ENCODE measurements around the gene RAMACL. TPM values are rescaled to one million over a fixed set of nuclear protein-coding genes. Genes with fewer than 3 reads are reported as not detected.
A peak's percentile ranks its signal among the peaks of the same experiment; 100 is the strongest.

Gene RAMACL
- total RNA-seq, 6 donors from 2014 or later = 3.7 to 13.0 (median 7.9) TPM

DNA sequence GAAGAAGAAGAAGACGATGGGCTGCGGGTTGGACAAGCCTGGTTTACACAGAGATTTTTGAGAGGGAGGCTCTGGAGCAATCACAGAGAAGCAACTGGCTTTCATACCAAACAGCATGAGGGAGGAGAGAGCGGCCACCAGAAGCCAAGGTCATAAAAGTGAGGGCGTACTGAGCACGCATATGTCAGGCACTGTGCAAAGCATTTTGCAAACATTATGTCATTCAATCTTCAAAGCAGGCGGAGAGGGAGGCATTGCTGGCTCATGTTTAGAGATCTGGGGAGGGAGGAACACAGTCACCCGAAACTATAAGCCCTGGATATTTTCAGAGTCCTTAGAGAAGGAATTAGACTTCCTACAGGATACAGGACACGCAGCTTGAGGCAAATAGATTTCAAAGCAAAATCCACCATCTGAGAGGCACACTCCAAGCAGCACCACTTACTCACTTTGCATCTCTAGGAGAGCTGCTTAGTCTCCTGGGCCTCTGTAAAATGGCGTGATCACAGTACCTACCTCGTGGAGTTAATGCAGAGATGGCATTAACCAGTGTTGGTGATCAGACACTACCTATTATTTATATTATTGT is 24.6 kb downstream of the RAMACL start:
- peak overlapping the region in 2 of 4 donors; percentile 8 to 26 for H3K27ac ChIP-seq

GRCh38 chr6:166560222-166560621 is 26.3 kb downstream of the RAMACL start:
- WGBS, 2 donors = 83 to 89% methylated on average over 3 of the region's 3 CpGs
- no peak for DNase-seq

More for the DNA sequence above, 24.6 kb downstream of the RAMACL start:
- Histone ChIP-seq H3K9me3 (peaks cover 0 to 3% (median 0%) of the 10 kb centered on the region in 4 donors), H3K4me3 (no peak overlapping the region), H3K27me3 (no peaks in the 10 kb centered on the region), H3K4me1 (peaks cover 12 to 35% (median 24%) of the 10 kb centered on the region in 4 donors), H3K36me3 (peaks cover 0 to 16% (median 9%) of the 10 kb centered on the region in 4 donors)
- no peak for TF ChIP-seq POLR2A (IDR thresholded peaks at IDR 0.05)
- TF ChIP-seq EP300 (IDR thresholded peaks at IDR 0.05) = no peak
- no peak for TF ChIP-seq CTCF (IDR thresholded peaks at IDR 0.05)
- no peak for TF ChIP-seq POLR2AphosphoS5 (IDR thresholded peaks at IDR 0.05)
- no peak for DNase-seq
- peak in 1 of 2 donors; percentile 63 for ATAC-seq (ENCODE audit: low FRiP score in 2 of 2)
- 82 to 93% methylated on average over 9 to 10 of the region's 10 CpGs for WGBS, 2 donors

GRCh38 chr6:166559662-166560061 is 26.8 kb downstream of the RAMACL start:
- no peaks in the 10 kb centered on the region for H3K27me3 ChIP-seq
- peaks cover 0 to 3% (median 0%) of the 10 kb centered on the region in 4 donors for H3K9me3 ChIP-seq
- ATAC-seq (ENCODE audit: low FRiP score in 2 of 2) (no peak), DNase-seq (no peak)
- peaks cover 0 to 10% (median 4%) of the 10 kb centered on the region in 4 donors for H3K36me3 ChIP-seq
- no peak overlapping the region for H3K27ac ChIP-seq
- H3K4me3 ChIP-seq = no peak overlapping the region
- WGBS, 2 donors = 82 to 100% methylated on average over 1 of the region's 1 CpG
- H3K4me1 ChIP-seq = peaks cover 21 to 55% (median 39%) of the 10 kb centered on the region in 4 donors
- no peak for TF ChIP-seq EP300 (IDR thresholded peaks at IDR 0.05)
- TF ChIP-seq CTCF (IDR thresholded peaks at IDR 0.05) = no peak
- TF ChIP-seq POLR2AphosphoS5 (IDR thresholded peaks at IDR 0.05) = no peak

More at GRCh38 chr6:166560222-166560621, 26.3 kb downstream of the RAMACL start:
- no peak overlapping the region for H3K4me3 ChIP-seq
- ATAC-seq (ENCODE audit: low FRiP score in 2 of 2) = no peak
- no peak for TF ChIP-seq CTCF (IDR thresholded peaks at IDR 0.05)
- no peak for TF ChIP-seq POLR2AphosphoS5 (IDR thresholded peaks at IDR 0.05)
- no peak for TF ChIP-seq EP300 (IDR thresholded peaks at IDR 0.05)
- TF ChIP-seq POLR2A (IDR thresholded peaks at IDR 0.05) = no peak
- no peaks in the 10 kb centered on the region for H3K27me3 ChIP-seq
- peaks cover 16 to 49% (median 36%) of the 10 kb centered on the region in 4 donors for H3K4me1 ChIP-seq
- H3K36me3 ChIP-seq = peaks cover 0 to 13% (median 7%) of the 10 kb centered on the region in 4 donors
- no peak overlapping the region for H3K27ac ChIP-seq
- H3K9me3 ChIP-seq = peaks cover 0 to 3% (median 0%) of the 10 kb centered on the region in 4 donors

- WGBS, 2 donors = 90% methylated on average over 5 of the region's 5 CpGs
- DNase-seq (no peak), ATAC-seq (ENCODE audit: low FRiP score in 2 of 2) (no peak)
- Histone ChIP-seq H3K4me1 (peaks cover 25 to 59% (median 42%) of the 10 kb centered on the region in 4 donors), H3K4me3 (no peak overlapping the region), H3K27me3 (no peaks in the 10 kb centered on the region), H3K36me3 (peaks cover 0 to 7% (median under 1%) of the 10 kb centered on the region in 4 donors), H3K9me3 (peaks cover 0 to 3% (median 0%) of the 10 kb centered on the region in 4 donors), H3K27ac (no peak overlapping the region)
- TF ChIP-seq POLR2A (IDR thresholded peaks at IDR 0.05) (no peak), CTCF (IDR thresholded peaks at IDR 0.05) (no peak), POLR2AphosphoS5 (IDR thresholded peaks at IDR 0.05) (no peak), EP300 (IDR thresholded peaks at IDR 0.05) (no peak)
These were observed 27.3 kb downstream of the RAMACL start for GRCh38 chr6:166559211-166559610.

Measured in upper lobe of left lung (tissue), 6 donors.